ENCODE data around the gene VCY1B.
"Not testable (repeated sequence)": the region's sequence is repeated elsewhere in the genome, so short reads cannot be mapped to it uniquely, and the experiment has no call there.

Gene VCY1B

GRCh38 chrY:14055927-14056326 lies at the start of gene VCY1B:
TSS of gene VCY1B (plus strand) at chrY:14056227. CDS start at chrY:14056290, 63 bp downstream.
- not testable (repeated sequence) for DNase-seq

- DNase-seq: not testable (repeated sequence)
These were observed 44.1 kb upstream of the VCY1B start for GRCh38 chrY:14011916-14012315.

GRCh38 chrY:14030395-14030794 lies 25.6 kb upstream of the VCY1B start:
- not testable (repeated sequence) for DNase-seq

- no peak for DNase-seq
These were observed 29.9 kb downstream of the VCY1B start for GRCh38 chrY:14085877-14086276.

Data from inflammatory macrophage treated with lipopolysaccharide for 4 hours (primary cell).